ENCODE data around the gene NT5E. TPM values are rescaled to one million over a fixed set of nuclear protein-coding genes. Genes with fewer than 3 reads are reported as not detected.

NT5E gene
- total and polyA plus RNA-seq, 2 experiments from 2014 or later, result 0.18 to 1.5 TPM

GRCh38 chr6:85494547-85495536, 45.0 kb downstream of the NT5E start (continued):
- TF ChIP-seq, protein P1, sequence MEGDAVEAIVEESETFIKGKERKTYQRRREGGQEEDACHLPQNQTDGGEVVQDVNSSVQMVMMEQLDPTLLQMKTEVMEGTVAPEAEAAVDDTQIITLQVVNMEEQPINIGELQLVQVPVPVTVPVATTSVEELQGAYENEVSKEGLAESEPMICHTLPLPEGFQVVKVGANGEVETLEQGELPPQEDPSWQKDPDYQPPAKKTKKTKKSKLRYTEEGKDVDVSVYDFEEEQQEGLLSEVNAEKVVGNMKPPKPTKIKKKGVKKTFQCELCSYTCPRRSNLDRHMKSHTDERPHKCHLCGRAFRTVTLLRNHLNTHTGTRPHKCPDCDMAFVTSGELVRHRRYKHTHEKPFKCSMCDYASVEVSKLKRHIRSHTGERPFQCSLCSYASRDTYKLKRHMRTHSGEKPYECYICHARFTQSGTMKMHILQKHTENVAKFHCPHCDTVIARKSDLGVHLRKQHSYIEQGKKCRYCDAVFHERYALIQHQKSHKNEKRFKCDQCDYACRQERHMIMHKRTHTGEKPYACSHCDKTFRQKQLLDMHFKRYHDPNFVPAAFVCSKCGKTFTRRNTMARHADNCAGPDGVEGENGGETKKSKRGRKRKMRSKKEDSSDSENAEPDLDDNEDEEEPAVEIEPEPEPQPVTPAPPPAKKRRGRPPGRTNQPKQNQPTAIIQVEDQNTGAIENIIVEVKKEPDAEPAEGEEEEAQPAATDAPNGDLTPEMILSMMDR (conservative IDR thresholded peaks at IDR 0.05; ENCODE audit: low read depth in 2 of 2), result no peak
- TF ChIP-seq STAT1 (IDR thresholded peaks at IDR 0.05; ENCODE audit: unreplicated experiment) (no peak), ZNF462 (CRISPR knock-in tag; IDR thresholded peaks at IDR 0.05) (no peak), POLR2AphosphoS5 (IDR thresholded peaks at IDR 0.05; ENCODE audit: low read depth) (no peak)

DNA sequence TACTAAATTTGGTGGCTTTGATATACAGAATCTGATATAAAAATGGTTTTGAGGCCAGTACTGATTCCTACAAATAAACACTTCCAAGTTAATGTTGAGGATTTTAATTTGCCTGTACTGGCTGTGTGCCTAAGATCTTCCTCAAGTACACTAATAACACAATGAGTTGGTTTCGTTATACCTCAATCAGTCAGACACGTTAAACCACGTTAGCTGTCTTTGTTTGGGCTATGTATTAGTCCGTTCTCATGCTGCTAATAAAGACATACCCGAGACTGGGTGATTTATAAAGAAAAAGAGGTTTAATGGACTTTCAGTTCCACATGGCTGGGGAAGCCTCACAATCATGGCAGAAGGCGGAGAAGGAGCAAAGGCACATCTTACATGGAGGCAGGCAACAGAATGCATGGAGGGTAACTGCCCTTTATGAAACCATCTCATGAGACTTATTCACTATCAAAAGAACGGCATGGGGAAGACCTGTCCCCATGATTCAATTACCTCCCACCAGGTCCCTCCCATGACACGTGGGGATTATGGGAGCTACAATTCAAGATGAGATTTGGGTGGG, 46.2 kb downstream of the NT5E start:
- Histone ChIP-seq H3K27me3 (ENCODE audit: insufficient read depth) (no peaks in the 10 kb centered on the region), H2AFZ (no peak overlapping the region), H3K36me3 (ENCODE audit: insufficient read depth) (no peaks in the 10 kb centered on the region), H4K20me1 (replicated peaks; ENCODE audit: insufficient read depth) (no peaks in the 10 kb centered on the region; the same call in 1 of the 2 replicates), H3K9me2 (ENCODE audit: insufficient read depth) (0 out of 2 replicates have a peak, but pooled peaks cover 3% of the 10 kb centered on the region), H3K79me2 (replicated peaks; ENCODE audit: insufficient read depth) (no peaks in the 10 kb centered on the region), H3F3A (replicated peaks; ENCODE audit: low read depth) (no peaks in the 10 kb centered on the region), H3K4me1 (ENCODE audit: insufficient read depth) (no peaks in the 10 kb centered on the region), H3K4me2 (no peak overlapping the region), H3K4me3 (no peak overlapping the region), H3K27ac (ENCODE audit: low read depth) (no peak overlapping the region)
- Mint-ChIP-seq H3K36me3 (ENCODE audit: low read depth) (peaks cover 18% of the 10 kb centered on the region), H3K27me3 (ENCODE audit: insufficient read depth, low read depth, poor library complexity) (peaks cover 9% of the 10 kb centered on the region), H3K4me1 (no peaks in the 10 kb centered on the region), H3K4me3 (no peak overlapping the region), H3K9me3 (peaks cover 23% of the 10 kb centered on the region), H3K27ac (no peak overlapping the region)
- ATAC-seq, result no peak
- DNase-seq (ENCODE audit: low spot score), result no peak
- TF ChIP-seq EZH2 (IDR thresholded peaks at IDR 0.05; ENCODE audit: low read depth, unreplicated experiment) (no peak), NANOG (IDR thresholded peaks at IDR 0.05; ENCODE audit: borderline replicate concordance) (no peak), CREB1 (CRISPR knock-in tag; IDR thresholded peaks at IDR 0.05; ENCODE audit: low read depth) (no peak), JUNB (IDR thresholded peaks at IDR 0.05; ENCODE audit: unreplicated experiment) (no peak), ZNF331 (CRISPR knock-in tag; IDR thresholded peaks at IDR 0.05; ENCODE audit: low read depth) (no peak), EZH2phosphoT487 (IDR thresholded peaks at IDR 0.05; ENCODE audit: unreplicated experiment) (no peak), ZNF114 (CRISPR knock-in tag; IDR thresholded peaks at IDR 0.05) (no peak)
- TF ChIP-seq, protein P1 (conservative IDR thresholded peaks at IDR 0.05; ENCODE audit: low read depth in 2 of 2), result no peak
